T follicular helper cell (primary cell): ENCODE results near the gene RFT1.
A peak's percentile ranks its signal among the peaks of the same experiment; 100 is the strongest.
"Not testable (repeated sequence)": the region's sequence is repeated elsewhere in the genome, so short reads cannot be mapped to it uniquely, and the experiment has no call there.

Experiments used
- DNase-seq: peaks from one replicate; pipeline ENCODE4 v3.0.0-alpha.2; 2020; ENCODE audit warnings: low read depth

RFT1 gene

GRCh38 chr3:53162672-53163443, 32.6 kb upstream of the RFT1 start:
- DNase-seq: no peak

GRCh38 chr3:53161820-53162671, 31.8 kb upstream of the RFT1 start:
- DNase-seq: peak; percentile 9

GRCh38 chr3:53161450-53161819, 31.2 kb upstream of the RFT1 start:
- no peak for DNase-seq

GRCh38 chr3:53160660-53161449, 30.6 kb upstream of the RFT1 start, which contains the start of gene PRKCD:
PRKCD (plus strand) TSS chr3:53161209; CDS start chr3:53178423, 17,214 bp downstream.
- peak; percentile 79 for DNase-seq

GRCh38 chr3:53160061-53160659, 29.9 kb upstream of the RFT1 start:
- DNase-seq: no peak

GRCh38 chr3:53159156-53160060, 29.2 kb upstream of the RFT1 start:
- no peak for DNase-seq

GRCh38 chr3:53158765-53159155, 28.5 kb upstream of the RFT1 start:
- no peak for DNase-seq

GRCh38 chr3:53157974-53158580, 27.8 kb upstream of the RFT1 start:
- DNase-seq: no peak

- DNase-seq: no peak
Observed at GRCh38 chr3:53156368-53156834, 26.2 kb upstream of the RFT1 start.

GRCh38 chr3:53155760-53156159, 25.5 kb upstream of the RFT1 start:
- no peak for DNase-seq

GRCh38 chr3:53154881-53155285, 24.6 kb upstream of the RFT1 start:
- no peak for DNase-seq

- DNase-seq: no peak
Observed at GRCh38 chr3:53153980-53154379, 23.7 kb upstream of the RFT1 start.

- no peak for DNase-seq
Observed at GRCh38 chr3:53153264-53153823, 23.1 kb upstream of the RFT1 start.

GRCh38 chr3:53151870-53152660, 21.8 kb upstream of the RFT1 start:
- DNase-seq: no peak

- no peak for DNase-seq
Observed at GRCh38 chr3:53151465-53151864, 21.2 kb upstream of the RFT1 start.

- not testable (repeated sequence) for DNase-seq
Observed at GRCh38 chr3:53151086-53151438, 20.8 kb upstream of the RFT1 start.

- DNase-seq: no peak
Observed at GRCh38 chr3:53150247-53151085, 20.2 kb upstream of the RFT1 start.

- DNase-seq: no peak
Observed at GRCh38 chr3:53149699-53150098, 19.5 kb upstream of the RFT1 start.
